Measurements from ENCODE around the gene RDX. TPM values are rescaled to one million over a fixed set of nuclear protein-coding genes. Genes with fewer than 3 reads are reported as not detected.

Gene RDX
- polyA plus RNA-seq (2013, experiment 1 of 4): 100 TPM
- 91.7 TPM for polyA plus RNA-seq (2013, experiment 2 of 4)
- polyA plus RNA-seq (2013, experiment 3 of 4): 80.0 TPM
- polyA plus RNA-seq (2013, experiment 4 of 4): 87.8 TPM

DNA sequence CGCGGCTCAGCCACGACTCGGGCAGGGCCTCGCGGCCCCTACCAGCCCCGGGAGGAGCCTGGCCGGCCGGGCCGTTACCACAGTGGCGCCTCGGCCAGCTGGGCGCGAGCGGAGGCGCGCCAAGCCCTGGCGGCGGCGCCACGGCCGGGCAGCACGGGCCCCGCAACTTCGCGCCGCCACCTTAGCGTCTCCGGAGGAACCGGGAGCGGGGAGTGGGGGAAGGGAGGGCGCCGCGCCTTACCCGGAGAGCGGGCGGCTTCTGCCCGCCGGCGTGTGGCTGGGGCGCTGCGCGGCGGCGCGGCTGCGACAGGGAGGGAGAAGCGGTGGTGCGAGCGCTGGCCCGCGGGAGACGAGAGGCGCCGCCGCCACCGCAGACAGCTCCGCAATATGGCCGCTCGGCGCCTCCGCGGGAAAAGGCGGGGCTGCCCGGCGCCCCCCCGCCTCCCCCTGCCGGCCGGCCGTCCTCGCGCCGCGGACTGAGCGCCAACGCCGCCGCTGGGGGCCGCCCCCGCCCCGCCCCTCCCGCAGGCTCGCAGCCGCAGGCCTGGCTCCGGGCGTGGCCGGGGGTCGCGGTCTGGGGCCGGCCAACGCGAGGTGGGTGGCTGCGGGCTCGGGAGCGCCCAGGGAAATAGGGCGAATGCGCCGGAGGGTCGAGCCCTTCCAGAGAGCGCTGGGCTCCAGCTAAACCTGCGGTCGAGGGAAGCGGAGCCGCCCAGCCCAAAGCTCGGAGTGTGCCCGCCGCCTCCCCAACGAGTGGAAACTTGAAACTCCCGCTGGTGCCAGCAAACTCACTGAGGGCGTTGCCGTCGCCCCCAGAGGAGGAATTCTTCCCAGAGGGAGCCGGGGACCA, at the start of gene RDX:
RDX (minus strand) TSS at position 389 of the 850 bp plus-strand sequence. CDS start 16,922 bp downstream, outside the sequence.
- WGBS, 2 experiments: 0% methylated on average over 113 of the region's 113 CpGs
- H3K4me1 ChIP-seq (ENCODE audit: control insufficient read depth, insufficient read depth, low read length): peaks cover 4% of the 10 kb centered on the region
- H3K27me3 ChIP-seq (ENCODE audit: control insufficient read depth, insufficient read depth, low read length, poor library complexity, severe bottlenecking): no peaks in the 10 kb centered on the region
- H3K4me3 ChIP-seq (ENCODE audit: insufficient read depth, low read depth, low read length): peak within 1 kb of the TSS; percentile 84
- no peaks in the 10 kb centered on the region for H3K36me3 ChIP-seq (ENCODE audit: control insufficient read depth, insufficient read depth, low read length)
- H3K9me3 ChIP-seq (ENCODE audit: control insufficient read depth, low read length): no peaks in the 10 kb centered on the region
- H3K27ac ChIP-seq (ENCODE audit: insufficient read depth, low read depth, low read length, poor library complexity, severe bottlenecking): peak within 1 kb of the TSS; percentile 93

DNA sequence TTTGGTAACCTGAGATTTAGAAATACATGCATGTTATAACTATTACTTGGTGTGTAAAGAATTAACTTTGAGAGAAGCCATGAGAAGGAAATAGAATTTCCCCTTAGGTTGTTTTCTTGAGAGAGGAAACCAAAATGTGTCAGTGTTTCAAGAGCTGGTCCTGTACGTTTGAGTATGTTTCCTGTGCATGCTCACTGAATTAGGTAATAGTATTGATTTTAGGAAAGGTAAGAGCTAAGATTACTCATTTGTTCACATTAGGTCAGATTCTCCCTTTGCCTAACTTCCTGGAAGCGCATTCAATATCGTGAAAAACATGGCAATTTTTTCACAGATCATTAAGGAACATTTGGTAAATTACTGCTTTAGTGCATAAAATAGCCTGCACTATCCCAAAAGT, 49.3 kb upstream of the RDX start:
- H3K9me3 ChIP-seq (ENCODE audit: control insufficient read depth, low read length): no peaks in the 10 kb centered on the region
- H3K4me3 ChIP-seq (ENCODE audit: insufficient read depth, low read depth, low read length): no peak overlapping the region
- 91 to 97% methylated on average over 3 of the region's 3 CpGs for WGBS, 2 experiments
- H3K27me3 ChIP-seq (ENCODE audit: control insufficient read depth, insufficient read depth, low read length, poor library complexity, severe bottlenecking): peaks cover 4% of the 10 kb centered on the region
- no peaks in the 10 kb centered on the region for H3K36me3 ChIP-seq (ENCODE audit: control insufficient read depth, insufficient read depth, low read length)
- peaks cover 6% of the 10 kb centered on the region for H3K4me1 ChIP-seq (ENCODE audit: control insufficient read depth, insufficient read depth, low read length)
- no peak overlapping the region for H3K27ac ChIP-seq (ENCODE audit: insufficient read depth, low read depth, low read length, poor library complexity, severe bottlenecking)

DNA sequence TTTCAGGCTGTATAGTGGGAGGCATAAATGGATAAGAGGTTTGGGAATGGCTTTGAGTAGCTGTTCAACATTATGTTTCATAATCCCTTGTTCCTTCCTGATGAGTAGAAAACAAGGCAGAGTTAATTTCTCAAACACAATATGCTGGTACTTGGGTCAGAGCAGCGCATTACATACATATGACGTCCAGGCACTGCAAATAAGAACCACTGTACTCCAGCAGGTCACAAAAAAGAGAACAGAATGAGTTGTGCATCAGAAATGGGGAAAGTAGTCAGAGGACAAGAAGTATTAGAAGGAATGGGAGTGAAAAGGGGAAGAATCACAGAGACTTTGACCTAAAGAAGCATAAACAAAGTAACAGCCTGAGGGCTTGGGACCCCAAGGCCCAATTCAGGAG, 44.0 kb upstream of the RDX start:
- Histone ChIP-seq H3K4me1 (ENCODE audit: control insufficient read depth, insufficient read depth, low read length) (no peaks in the 10 kb centered on the region), H3K9me3 (ENCODE audit: control insufficient read depth, low read length) (no peaks in the 10 kb centered on the region), H3K4me3 (ENCODE audit: insufficient read depth, low read depth, low read length) (no peak overlapping the region), H3K27me3 (ENCODE audit: control insufficient read depth, insufficient read depth, low read length, poor library complexity, severe bottlenecking) (no peaks in the 10 kb centered on the region), H3K36me3 (ENCODE audit: control insufficient read depth, insufficient read depth, low read length) (no peaks in the 10 kb centered on the region), H3K27ac (ENCODE audit: insufficient read depth, low read depth, low read length, poor library complexity, severe bottlenecking) (no peak overlapping the region)
- 77 to 96% methylated on average over 2 of the region's 2 CpGs for WGBS, 2 experiments

DNA sequence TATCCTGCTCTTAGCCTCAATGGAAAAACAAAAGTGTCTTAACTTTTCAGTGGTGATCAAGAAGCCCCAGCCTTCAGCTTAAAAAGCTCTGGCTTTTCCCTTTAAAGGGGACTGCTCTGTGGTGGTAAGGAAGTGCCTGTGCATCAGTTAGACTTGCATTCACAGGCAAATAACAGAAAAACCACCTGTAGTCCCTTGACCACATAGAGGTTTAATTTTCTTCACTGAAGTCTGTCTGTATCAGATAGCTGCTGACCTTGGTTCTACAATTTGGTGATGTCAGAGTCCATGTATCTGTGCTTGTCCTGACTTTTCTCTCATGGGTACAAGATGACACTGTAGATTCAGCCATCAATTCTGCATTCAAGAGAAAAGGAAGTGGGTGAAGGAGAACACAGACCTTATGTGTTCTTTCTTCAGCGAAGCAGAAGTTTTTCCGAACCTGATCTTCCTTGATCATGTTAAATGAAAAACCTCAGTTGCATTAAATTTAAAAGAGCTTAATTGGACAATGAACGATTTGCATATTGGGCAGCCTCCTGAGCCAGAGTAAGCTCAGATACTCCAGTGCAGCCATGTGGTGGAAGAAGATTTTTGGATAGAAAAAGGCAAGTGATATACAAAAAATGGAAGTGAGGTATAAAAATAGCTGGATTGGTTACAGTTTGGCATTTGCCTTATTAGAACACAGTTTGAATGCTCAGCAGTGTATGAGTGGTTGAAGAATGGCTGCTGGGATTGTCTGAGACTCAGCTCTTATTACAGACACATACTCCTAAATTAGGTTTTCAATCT, 43.2 kb upstream of the RDX start:
- H3K27ac ChIP-seq (ENCODE audit: insufficient read depth, low read depth, low read length, poor library complexity, severe bottlenecking): no peak overlapping the region
- no peak overlapping the region for H3K4me3 ChIP-seq (ENCODE audit: insufficient read depth, low read depth, low read length)
- 93 to 97% methylated on average over 3 of the region's 3 CpGs for WGBS, 2 experiments
- no peaks in the 10 kb centered on the region for H3K36me3 ChIP-seq (ENCODE audit: control insufficient read depth, insufficient read depth, low read length)
- H3K27me3 ChIP-seq (ENCODE audit: control insufficient read depth, insufficient read depth, low read length, poor library complexity, severe bottlenecking): no peaks in the 10 kb centered on the region
- H3K4me1 ChIP-seq (ENCODE audit: control insufficient read depth, insufficient read depth, low read length): no peaks in the 10 kb centered on the region
- H3K9me3 ChIP-seq (ENCODE audit: control insufficient read depth, low read length): no peaks in the 10 kb centered on the region

DNA sequence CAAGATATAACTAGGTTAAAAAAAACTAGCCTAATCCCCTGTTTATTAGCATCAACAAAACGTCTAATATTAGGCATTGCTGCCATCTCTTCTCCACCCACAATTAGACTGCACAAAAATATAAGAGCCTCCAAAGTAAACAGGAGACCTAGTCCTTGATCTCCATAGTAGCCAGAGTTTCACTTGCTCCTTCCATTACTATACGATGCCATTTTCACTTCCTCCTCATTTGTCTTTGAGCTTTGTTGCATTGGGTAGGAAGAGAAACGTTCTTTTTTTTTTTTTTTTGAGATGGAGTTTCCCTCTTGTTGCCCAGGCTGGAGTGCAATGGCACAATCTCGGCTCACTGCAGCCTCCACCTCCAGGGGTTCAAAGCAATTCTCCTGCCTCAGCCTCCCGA, 42.3 kb upstream of the RDX start:
- no peak overlapping the region for H3K27ac ChIP-seq (ENCODE audit: insufficient read depth, low read depth, low read length, poor library complexity, severe bottlenecking)
- no peak overlapping the region for H3K4me3 ChIP-seq (ENCODE audit: insufficient read depth, low read depth, low read length)
- no peaks in the 10 kb centered on the region for H3K9me3 ChIP-seq (ENCODE audit: control insufficient read depth, low read length)
- no peaks in the 10 kb centered on the region for H3K36me3 ChIP-seq (ENCODE audit: control insufficient read depth, insufficient read depth, low read length)
- H3K4me1 ChIP-seq (ENCODE audit: control insufficient read depth, insufficient read depth, low read length): no peaks in the 10 kb centered on the region
- WGBS, 2 experiments: 89 to 92% methylated on average over 4 to 5 of the region's 5 CpGs
- H3K27me3 ChIP-seq (ENCODE audit: control insufficient read depth, insufficient read depth, low read length, poor library complexity, severe bottlenecking): no peaks in the 10 kb centered on the region

DNA sequence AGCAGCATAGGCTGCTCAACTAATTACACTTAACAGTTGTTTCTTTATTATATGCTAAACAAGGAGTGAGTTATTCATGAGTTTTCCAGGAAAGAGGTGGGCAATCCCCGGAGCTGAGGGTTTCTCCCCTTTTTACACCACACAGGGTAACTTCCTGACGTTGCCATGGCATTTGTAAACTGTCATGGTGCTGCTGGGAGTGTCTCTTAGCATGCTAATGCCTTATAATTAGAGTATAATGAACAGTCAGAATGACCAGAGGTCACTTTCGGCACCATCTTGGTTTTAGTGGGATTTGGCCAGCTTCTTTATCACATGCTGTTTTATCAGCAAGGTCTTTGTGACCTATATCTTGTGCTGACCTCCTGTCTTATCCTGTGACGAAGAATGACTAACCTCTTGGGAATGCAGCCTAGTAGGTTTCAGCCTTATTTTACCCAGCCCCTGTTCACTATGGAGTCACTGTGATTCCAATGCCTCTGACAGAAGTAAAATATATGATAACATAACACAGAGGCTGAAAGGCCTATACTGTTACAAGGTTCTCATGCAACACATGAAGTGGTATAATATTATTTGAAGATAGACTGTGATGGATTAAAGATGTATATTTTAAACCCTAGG, 41.3 kb upstream of the RDX start:
- H3K27ac ChIP-seq (ENCODE audit: insufficient read depth, low read depth, low read length, poor library complexity, severe bottlenecking): no peak overlapping the region
- H3K4me3 ChIP-seq (ENCODE audit: insufficient read depth, low read depth, low read length): no peak overlapping the region
- no peaks in the 10 kb centered on the region for H3K27me3 ChIP-seq (ENCODE audit: control insufficient read depth, insufficient read depth, low read length, poor library complexity, severe bottlenecking)
- no peaks in the 10 kb centered on the region for H3K4me1 ChIP-seq (ENCODE audit: control insufficient read depth, insufficient read depth, low read length)
- H3K9me3 ChIP-seq (ENCODE audit: control insufficient read depth, low read length): no peaks in the 10 kb centered on the region
- H3K36me3 ChIP-seq (ENCODE audit: control insufficient read depth, insufficient read depth, low read length): no peaks in the 10 kb centered on the region
- WGBS, 2 experiments: 74 to 75% methylated on average over 3 to 4 of the region's 4 CpGs

DNA sequence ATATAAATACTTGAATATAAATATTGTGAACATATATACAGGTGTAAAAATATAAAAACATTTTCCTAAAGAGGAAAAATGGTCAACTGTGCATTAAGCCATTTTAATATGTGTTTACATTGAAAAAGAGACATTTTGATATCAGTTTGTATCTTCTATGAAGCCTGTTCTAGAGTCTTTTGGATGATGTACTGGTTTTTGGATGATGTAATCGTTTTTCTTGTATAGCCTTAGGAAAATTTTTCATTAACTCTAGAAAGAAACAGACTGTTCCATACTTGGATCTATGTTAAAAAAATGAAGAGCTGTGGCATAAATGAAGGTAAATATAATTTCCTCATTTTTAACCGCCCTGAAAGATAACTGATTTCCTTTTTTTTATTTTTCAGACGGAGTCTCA, 39.6 kb upstream of the RDX start:
- Histone ChIP-seq H3K36me3 (ENCODE audit: control insufficient read depth, insufficient read depth, low read length) (no peaks in the 10 kb centered on the region), H3K4me3 (ENCODE audit: insufficient read depth, low read depth, low read length) (no peak overlapping the region), H3K27me3 (ENCODE audit: control insufficient read depth, insufficient read depth, low read length, poor library complexity, severe bottlenecking) (no peaks in the 10 kb centered on the region), H3K27ac (ENCODE audit: insufficient read depth, low read depth, low read length, poor library complexity, severe bottlenecking) (no peak overlapping the region), H3K9me3 (ENCODE audit: control insufficient read depth, low read length) (no peaks in the 10 kb centered on the region), H3K4me1 (ENCODE audit: control insufficient read depth, insufficient read depth, low read length) (no peaks in the 10 kb centered on the region)
- 87 to 91% methylated on average over 3 of the region's 3 CpGs for WGBS, 2 experiments

DNA sequence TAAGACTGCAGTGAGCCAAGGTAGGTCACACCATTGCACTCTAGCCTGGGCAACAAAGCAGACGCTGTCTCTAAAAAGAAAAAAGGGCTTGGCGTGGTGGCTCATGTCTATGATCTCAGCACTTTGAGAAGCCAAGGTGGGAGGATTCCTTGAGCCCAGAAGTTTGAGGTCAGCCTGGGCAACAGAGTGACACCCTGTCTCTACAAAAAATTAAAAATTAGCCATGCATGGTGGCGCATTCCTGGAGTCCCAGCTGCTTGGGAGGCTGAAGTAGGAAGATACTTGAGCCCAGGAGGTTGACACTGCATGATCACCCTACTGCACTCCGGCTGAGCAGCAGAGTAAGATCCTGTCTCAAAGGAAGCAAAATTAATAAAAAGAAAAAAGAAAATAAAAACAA, 38.9 kb upstream of the RDX start:
- no peak overlapping the region for H3K27ac ChIP-seq (ENCODE audit: insufficient read depth, low read depth, low read length, poor library complexity, severe bottlenecking)
- WGBS, 2 experiments: 92 to 97% methylated on average over 3 of the region's 4 CpGs

DNA sequence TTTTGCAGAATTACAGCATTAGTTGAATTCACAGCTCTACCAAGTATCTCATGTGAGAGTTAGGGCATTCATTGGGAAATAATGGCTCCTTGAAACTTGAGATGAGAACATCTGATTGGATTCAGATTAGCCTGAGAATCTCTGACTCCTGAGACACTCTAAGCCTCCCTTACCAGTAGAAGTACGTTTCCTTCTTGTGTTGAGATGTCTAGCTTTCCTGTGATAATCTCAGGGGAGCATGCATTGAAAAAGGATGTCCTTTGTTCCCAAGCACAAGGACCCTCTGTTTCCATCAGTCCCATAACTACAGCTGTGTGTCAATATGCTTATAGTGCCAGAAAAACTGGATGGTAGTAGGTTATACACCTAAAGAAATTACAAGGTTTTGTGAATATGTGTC, 35.2 kb upstream of the RDX start:
- Histone ChIP-seq H3K27me3 (ENCODE audit: control insufficient read depth, insufficient read depth, low read length, poor library complexity, severe bottlenecking) (no peaks in the 10 kb centered on the region), H3K4me3 (ENCODE audit: insufficient read depth, low read depth, low read length) (no peak overlapping the region), H3K36me3 (ENCODE audit: control insufficient read depth, insufficient read depth, low read length) (no peaks in the 10 kb centered on the region), H3K27ac (ENCODE audit: insufficient read depth, low read depth, low read length, poor library complexity, severe bottlenecking) (no peak overlapping the region), H3K9me3 (ENCODE audit: control insufficient read depth, low read length) (no peaks in the 10 kb centered on the region), H3K4me1 (ENCODE audit: control insufficient read depth, insufficient read depth, low read length) (peaks cover 4% of the 10 kb centered on the region)
- WGBS, 2 experiments: 88 to 89% methylated on average over 1 of the region's 1 CpG

More for the DNA sequence above, 38.9 kb upstream of the RDX start:
- H3K4me3 ChIP-seq (ENCODE audit: insufficient read depth, low read depth, low read length): no peak overlapping the region
- no peaks in the 10 kb centered on the region for H3K9me3 ChIP-seq (ENCODE audit: control insufficient read depth, low read length)
- no peaks in the 10 kb centered on the region for H3K27me3 ChIP-seq (ENCODE audit: control insufficient read depth, insufficient read depth, low read length, poor library complexity, severe bottlenecking)
- H3K36me3 ChIP-seq (ENCODE audit: control insufficient read depth, insufficient read depth, low read length): no peaks in the 10 kb centered on the region
- H3K4me1 ChIP-seq (ENCODE audit: control insufficient read depth, insufficient read depth, low read length): no peaks in the 10 kb centered on the region

DNA sequence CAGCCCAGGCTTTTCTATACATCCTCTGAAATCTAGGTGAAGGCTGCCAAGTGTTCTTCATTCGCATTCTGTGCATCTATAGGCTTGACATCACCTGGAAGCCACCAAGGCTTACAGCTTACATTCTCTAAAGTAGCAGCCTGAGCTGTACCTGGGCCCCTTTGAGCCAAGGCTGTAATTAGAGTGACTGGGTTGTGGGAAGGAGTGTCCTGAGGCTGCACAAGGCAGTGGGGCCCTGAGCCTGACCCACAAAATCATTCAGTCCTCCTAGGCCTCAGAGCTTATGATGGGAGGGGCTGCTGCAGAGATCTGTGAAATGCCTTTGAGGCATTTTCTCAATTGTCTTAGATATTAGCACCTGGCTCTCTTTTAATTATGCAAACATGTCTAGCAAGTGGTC, 33.0 kb upstream of the RDX start:
- Histone ChIP-seq H3K4me1 (ENCODE audit: control insufficient read depth, insufficient read depth, low read length) (peaks cover 4% of the 10 kb centered on the region), H3K36me3 (ENCODE audit: control insufficient read depth, insufficient read depth, low read length) (no peaks in the 10 kb centered on the region), H3K9me3 (ENCODE audit: control insufficient read depth, low read length) (no peaks in the 10 kb centered on the region), H3K27ac (ENCODE audit: insufficient read depth, low read depth, low read length, poor library complexity, severe bottlenecking) (no peak overlapping the region), H3K4me3 (ENCODE audit: insufficient read depth, low read depth, low read length) (no peak overlapping the region), H3K27me3 (ENCODE audit: control insufficient read depth, insufficient read depth, low read length, poor library complexity, severe bottlenecking) (no peaks in the 10 kb centered on the region)
- WGBS, 2 experiments: 90 to 95% methylated on average over 1 of the region's 1 CpG

Data from ectodermal cell (in vitro differentiated cells).